HG02571 (cell line): ENCODE results near the gene CERT1.

Experiments used
- ATAC-seq: cut with Tn5 transposase; IDR thresholded peaks from one replicate; pipeline ENCODE4 v1.9.1; 2021; ENCODE audit warnings: mild to moderate bottlenecking, moderate library complexity; ENCODE audit not compliant: unreplicated experiment

CERT1 gene

GRCh38 chr5:75473463-75473862 lies 38.0 kb downstream of the CERT1 start:
- ATAC-seq: no peak

GRCh38 chr5:75472973-75473372 lies 38.5 kb downstream of the CERT1 start:
- no peak for ATAC-seq

- ATAC-seq: no peak
These were observed 40.2 kb downstream of the CERT1 start for GRCh38 chr5:75471193-75471592.

- no peak for ATAC-seq
These were observed 42.4 kb downstream of the CERT1 start for GRCh38 chr5:75469017-75469416.

GRCh38 chr5:75468593-75468992 lies 42.8 kb downstream of the CERT1 start:
- no peak for ATAC-seq

- no peak for ATAC-seq
These were observed 45.3 kb downstream of the CERT1 start for GRCh38 chr5:75466006-75466716.

GRCh38 chr5:75465480-75465879 lies 45.9 kb downstream of the CERT1 start:
- ATAC-seq: no peak

GRCh38 chr5:75463726-75464125 lies 47.7 kb downstream of the CERT1 start:
- no peak for ATAC-seq

GRCh38 chr5:75461679-75462078 lies 49.8 kb downstream of the CERT1 start:
- no peak for ATAC-seq

- no peak for ATAC-seq
These were observed 50.4 kb downstream of the CERT1 start for GRCh38 chr5:75460942-75461610.

GRCh38 chr5:75460532-75460931 lies 50.9 kb downstream of the CERT1 start:
- no peak for ATAC-seq

GRCh38 chr5:75457691-75458090 lies 53.7 kb downstream of the CERT1 start:
- ATAC-seq: no peak

- no peak for ATAC-seq
These were observed 54.3 kb downstream of the CERT1 start for GRCh38 chr5:75457161-75457560.

GRCh38 chr5:75450069-75450468 lies 61.4 kb downstream of the CERT1 start:
- ATAC-seq: no peak

GRCh38 chr5:75446068-75446467 lies 65.4 kb downstream of the CERT1 start:
- no peak for ATAC-seq

GRCh38 chr5:75441560-75441959 lies 69.9 kb downstream of the CERT1 start:
- no peak for ATAC-seq

GRCh38 chr5:75439276-75439675 lies 72.2 kb downstream of the CERT1 start:
- ATAC-seq: no peak

- ATAC-seq: no peak
These were observed 72.7 kb downstream of the CERT1 start for GRCh38 chr5:75438722-75439121.

- ATAC-seq: no peak
These were observed 76.3 kb downstream of the CERT1 start for GRCh38 chr5:75435096-75435495.

- no peak for ATAC-seq
These were observed 77.5 kb downstream of the CERT1 start for GRCh38 chr5:75433814-75434506.

GRCh38 chr5:75414241-75414640 lies 97.2 kb downstream of the CERT1 start:
- no peak for ATAC-seq
